Ovary (tissue), 3 donors: ENCODE data around the gene NAALADL2.

Source experiments
- EP300 ChIP-seq: sonication (generic); formaldehyde crosslinking; IDR thresholded peaks from one replicate; pipeline ENCODE4 v1.6.1; 2017; ENCODE audit warnings: antibody characterized with exemption
- POLR2A ChIP-seq: fragments of 450-650 bp; IDR thresholded peaks from one replicate; pipeline ENCODE4 v1.6.1; 2017; ENCODE audit warnings: antibody characterized with exemption, mild to moderate bottlenecking, moderate library complexity
- TF ChIP-seq, protein P1 (sequence below), 3 donors: fragments of 450-650 bp in 2 of 3; fragments of 200-600 bp in 1 of 3; IDR thresholded peaks; one replicate each; pipeline versions ENCODE4 v1.5.1 to v1.8.0; 2016 to 2022; ENCODE audit warnings: antibody characterized with exemption in 3 of 3, mild to moderate bottlenecking in 1 of 3
- donor health status: DM: no; HTN: no; CAD: no.

DNA sequence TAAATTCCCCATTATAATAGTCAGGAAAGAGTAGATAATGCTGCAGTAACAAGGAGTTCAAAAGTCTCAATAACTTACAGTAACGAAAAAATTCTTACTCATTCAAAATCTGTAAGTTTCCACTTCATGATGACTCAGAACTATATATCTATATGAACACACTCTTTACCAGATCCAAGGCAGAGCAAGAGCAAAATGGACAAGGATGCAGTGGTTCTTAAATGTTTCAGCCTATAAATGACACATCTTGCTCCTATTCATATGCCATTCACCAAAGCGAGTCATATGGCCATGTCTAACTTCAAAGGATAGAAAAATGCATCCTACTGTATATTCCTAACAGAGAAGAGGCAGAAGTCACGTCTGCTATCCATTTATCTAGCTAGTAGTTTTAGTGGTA, 787.7 kb downstream of the NAALADL2 start:
- TF ChIP-seq POLR2A (no peak), EP300 (no peak)
- TF ChIP-seq, protein P1, sequence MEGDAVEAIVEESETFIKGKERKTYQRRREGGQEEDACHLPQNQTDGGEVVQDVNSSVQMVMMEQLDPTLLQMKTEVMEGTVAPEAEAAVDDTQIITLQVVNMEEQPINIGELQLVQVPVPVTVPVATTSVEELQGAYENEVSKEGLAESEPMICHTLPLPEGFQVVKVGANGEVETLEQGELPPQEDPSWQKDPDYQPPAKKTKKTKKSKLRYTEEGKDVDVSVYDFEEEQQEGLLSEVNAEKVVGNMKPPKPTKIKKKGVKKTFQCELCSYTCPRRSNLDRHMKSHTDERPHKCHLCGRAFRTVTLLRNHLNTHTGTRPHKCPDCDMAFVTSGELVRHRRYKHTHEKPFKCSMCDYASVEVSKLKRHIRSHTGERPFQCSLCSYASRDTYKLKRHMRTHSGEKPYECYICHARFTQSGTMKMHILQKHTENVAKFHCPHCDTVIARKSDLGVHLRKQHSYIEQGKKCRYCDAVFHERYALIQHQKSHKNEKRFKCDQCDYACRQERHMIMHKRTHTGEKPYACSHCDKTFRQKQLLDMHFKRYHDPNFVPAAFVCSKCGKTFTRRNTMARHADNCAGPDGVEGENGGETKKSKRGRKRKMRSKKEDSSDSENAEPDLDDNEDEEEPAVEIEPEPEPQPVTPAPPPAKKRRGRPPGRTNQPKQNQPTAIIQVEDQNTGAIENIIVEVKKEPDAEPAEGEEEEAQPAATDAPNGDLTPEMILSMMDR (IDR thresholded peaks at IDR 0.05): no peak
